ENCODE data around the gene ZNF554.
"Not testable (repeated sequence)": the region's sequence is repeated elsewhere in the genome, so short reads cannot be mapped to it uniquely, and the experiment has no call there.

ZNF554 gene

GRCh38 chr19:2837430-2837829 lies 17.8 kb downstream of the ZNF554 start:
- no peak for DNase-seq

- peak; percentile 96 for DNase-seq
Observed at GRCh38 chr19:2840794-2841791, 21.4 kb downstream of the ZNF554 start, which contains the start of gene ZNF555. Gene ZNF555, plus strand, starts transcription at chr19:2841475. Its CDS starts 98 bp downstream, at chr19:2841573.

DNA sequence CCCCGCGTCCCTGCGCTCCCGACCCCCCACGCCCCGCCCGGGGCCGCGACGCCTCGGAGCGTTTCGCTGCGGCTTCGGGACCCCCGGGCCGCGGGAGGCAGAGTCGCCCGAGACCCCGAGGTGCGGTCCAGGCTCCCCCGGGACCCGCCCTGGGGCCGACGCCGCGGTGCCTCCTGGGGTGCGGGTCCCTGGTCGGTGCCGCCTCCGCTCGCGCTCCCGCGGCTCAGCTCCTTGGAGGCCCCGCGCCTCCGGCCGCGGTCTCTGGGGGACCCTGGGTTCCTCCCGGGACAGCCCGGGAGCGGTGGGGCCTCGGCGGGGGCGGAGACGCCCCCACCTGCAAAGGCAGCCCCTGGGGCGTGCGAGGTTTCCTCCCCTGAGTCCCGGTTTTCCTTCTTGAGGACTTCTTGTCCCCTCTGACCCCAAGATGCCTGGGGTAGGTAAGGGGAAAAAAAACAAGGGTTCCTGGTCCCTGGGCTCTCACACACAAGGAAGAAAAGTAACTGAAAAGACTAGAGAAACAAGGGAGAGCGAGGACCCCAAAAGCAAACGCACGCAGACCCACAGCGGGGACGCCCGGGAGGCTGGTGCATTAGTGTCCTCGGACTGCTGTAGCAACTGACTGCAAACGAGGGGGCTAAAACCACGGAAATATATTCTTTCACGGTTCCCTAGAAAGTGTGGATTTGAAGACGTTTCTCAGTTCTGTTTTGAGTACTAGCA lies 22.3 kb downstream of the ZNF554 start:
- DNase-seq: no peak

- no peak for DNase-seq
Observed at GRCh38 chr19:2845107-2845506, 25.4 kb downstream of the ZNF554 start.

- DNase-seq: no peak
Observed at GRCh38 chr19:2846180-2846894, 26.7 kb downstream of the ZNF554 start.

DNA sequence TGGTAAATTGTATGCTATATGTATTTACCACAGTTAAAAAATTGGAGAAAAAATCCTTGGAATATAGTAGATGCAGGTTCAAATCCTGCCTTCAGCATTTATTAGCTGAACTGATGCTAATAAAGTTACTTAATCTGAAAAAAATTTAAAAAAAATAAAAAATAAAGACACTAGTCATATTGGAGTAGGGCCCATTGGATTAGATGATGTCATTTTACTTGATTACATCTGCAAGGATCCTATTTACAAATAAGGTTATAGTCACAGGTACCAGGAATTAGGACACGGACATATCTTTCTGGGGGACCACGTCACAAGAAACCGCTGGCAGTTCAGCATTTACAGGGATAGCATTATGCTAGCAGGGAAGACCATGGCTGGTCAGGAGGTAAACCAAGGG lies 27.8 kb downstream of the ZNF554 start:
- DNase-seq: no peak

DNA sequence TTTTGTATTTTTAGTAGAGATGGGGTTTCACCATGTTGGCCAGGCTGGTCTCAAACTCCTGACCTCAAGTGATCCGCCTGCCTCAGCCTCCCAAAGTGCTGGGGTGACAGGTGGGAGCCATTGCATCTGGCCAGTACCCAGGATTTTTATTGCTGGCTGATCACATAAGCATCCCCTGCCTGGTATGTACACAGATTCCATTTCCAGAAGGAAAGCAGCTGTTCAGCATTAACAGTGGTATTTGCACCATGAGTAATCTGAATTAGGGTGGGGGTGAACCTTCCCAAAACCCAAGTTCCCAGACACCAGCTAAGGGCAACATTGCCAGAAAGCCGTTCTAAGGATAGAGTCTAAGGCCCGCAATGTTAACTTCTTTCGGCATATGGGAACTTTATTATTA lies 28.9 kb downstream of the ZNF554 start:
- DNase-seq: no peak

DNA sequence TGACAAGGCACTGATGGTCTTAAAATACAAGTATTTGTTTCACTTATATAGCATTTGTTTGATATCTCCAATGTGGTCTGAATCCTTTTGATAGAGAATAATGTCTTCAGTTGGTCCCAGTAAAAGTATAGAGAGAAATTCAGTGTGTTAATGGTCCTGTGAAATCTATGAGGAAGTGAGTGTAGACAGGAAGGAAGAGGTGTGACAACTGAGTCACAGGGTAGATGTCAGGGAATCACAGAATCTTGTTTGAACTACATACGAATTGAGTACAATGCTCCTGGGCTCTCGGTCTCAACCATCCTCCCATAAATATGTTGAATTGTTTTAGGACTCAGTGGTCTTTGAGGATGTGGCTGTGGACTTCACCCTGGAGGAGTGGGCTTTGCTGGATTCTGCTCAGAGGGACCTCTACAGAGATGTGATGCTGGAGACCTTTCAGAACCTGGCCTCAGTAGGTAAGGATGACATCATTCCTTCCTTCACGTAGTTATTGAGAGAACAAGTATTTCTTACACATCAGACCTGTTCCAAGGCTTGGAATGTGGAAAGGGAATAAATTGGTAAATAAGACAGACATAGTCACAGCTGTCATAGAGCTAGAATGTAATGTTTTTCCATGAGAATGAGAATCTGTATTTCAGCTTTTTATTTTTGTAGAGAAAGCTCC lies 30.7 kb downstream of the ZNF554 start:
- no peak for DNase-seq

DNA sequence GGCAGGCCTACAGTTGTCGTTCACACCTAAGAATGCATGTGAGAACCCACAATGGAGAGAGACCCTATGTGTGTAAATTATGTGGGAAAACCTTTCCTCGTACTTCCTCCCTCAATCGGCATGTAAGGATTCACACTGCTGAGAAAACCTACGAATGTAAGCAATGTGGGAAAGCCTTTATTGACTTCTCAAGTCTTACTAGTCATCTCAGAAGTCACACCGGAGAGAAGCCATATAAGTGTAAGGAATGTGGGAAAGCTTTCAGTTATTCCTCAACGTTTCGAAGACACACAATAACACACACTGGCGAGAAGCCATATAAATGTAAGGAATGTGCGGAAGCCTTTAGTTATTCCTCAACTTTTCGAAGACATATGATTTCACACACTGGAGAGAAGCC lies 32.9 kb downstream of the ZNF554 start:
- DNase-seq: no peak

DNA sequence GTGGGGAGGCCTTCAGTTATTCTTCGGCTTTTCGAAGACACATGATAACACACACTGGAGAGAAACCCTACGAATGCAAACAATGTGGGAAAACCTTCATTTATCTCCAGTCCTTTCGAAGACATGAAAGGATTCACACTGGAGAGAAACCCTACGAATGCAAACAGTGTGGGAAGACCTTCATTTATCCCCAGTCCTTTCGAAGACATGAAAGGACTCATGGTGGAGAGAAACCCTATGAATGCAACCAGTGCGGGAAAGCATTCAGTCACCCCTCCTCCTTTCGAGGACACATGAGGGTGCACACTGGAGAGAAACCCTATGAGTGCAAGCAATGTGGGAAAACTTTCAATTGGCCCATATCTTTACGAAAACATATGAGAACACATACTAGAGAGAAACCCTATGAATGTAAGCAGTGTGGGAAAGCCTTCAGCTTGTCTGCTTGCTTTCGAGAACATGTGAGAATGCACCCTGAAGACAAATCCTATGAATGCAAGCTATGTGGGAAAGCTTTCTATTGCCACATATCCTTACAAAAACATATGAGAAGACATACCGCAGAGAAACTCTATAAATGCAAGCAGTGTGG lies 33.4 kb downstream of the ZNF554 start:
- no peak for DNase-seq

GRCh38 chr19:2854849-2855248 lies 35.2 kb downstream of the ZNF554 start:
- DNase-seq: no peak

- no peak for DNase-seq
Observed at GRCh38 chr19:2856457-2857050, 36.9 kb downstream of the ZNF554 start.

- DNase-seq: no peak
Observed at GRCh38 chr19:2858864-2859263, 39.2 kb downstream of the ZNF554 start.

DNA sequence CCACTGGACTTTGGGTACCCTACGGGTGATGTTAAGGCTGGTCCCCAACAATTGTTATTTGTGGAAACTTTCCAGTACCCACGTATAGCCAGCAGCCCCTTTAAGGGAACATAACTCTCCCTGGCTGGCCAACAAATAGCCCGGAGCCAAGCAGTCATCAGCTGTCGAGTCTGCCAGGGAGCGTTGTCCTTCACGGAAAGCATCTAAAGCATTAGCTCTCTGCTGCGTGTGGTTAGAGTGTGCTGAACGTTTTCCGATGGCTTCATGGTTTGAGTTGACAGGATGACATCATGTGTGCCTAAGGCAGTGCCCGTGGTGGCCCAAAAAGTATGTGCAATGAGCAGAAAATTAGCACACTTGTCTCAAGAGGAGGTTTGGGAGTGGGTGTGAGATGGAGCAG lies 44.1 kb downstream of the ZNF554 start:
- DNase-seq: no peak

DNA sequence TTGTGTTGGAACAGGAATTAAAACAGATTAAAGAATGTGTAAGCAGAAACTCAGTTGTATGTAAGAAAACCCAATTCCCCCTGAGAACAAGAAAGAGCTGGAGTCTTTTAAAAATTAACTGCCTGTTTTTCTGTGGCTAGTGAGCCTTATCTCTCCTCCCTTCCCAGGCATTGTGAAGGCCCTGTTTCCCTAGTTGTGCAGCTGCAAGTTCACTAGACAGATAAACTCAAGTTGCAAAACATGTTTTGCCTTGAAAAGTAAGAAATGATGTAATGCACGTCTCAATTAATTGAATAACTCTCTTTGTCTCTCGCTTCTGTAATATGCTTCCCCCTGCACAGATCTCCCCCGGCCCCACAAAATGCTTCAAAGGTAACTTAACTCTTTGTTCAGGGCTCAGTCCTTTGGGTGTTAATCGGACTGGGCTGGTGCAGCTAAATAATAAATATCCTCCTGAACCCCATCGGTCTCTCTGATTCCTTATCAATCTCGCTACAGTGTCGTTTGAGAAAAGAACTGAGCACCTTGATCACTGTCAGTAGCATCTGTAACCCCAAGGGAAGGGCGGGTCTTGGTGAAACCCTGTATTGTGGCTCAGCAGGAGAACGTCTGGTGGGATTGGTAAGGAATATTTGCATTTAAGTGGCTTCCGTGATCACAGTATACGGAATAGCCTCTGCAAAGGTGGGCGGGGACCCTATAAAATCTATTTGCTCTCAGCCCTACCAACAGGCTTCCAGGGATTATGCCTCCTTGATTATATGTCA lies 45.8 kb downstream of the ZNF554 start:
- DNase-seq: peak; percentile 9

- DNase-seq: no peak
Observed at GRCh38 chr19:2866495-2867024, 46.9 kb downstream of the ZNF554 start.

DNA sequence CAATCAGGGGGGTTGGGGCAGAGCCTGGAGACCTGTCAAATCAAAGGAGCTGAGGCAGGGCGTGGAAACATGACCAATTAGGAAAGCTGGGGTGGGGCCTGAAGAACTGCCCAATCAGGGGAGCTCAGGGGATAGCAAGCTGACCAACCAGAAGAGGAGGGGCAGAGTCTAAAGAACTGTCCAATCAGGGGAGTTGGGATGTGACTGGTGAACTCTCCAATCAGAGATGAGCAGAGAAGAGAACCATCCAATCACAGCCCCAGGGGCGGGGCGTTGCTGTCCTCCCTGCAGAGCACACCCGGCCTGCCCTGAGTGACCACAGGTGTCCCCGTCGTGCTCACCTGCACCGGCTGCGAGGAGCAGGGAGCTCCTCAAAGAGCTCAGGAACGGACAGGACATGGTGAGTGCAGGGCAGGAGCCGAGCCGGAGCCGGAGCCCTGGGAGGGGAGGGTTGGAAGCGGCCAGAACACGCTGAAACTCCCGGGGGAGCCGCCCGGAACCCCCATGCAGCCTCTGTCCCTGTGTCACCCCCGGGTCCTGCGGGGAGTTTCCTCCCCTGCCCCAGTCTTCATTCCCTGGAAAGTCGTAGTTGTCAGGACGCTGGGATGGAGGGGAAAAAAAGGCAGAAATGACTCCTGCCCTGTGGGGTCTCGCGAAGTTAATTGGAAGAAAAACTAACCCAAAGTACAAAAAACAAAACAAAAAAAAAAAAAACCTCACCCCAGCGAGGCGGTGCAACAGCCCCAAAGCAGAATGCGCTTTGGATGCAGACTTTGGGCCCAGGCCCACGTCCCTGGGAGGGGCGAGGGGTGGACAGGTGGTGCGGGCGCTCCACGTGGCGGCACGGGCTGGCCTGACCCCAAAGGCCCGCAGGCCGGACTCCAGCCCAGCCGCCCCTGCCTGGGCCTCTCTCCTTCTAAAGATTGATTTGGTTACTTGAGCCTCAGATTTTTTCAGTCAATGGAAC lies 47.6 kb downstream of the ZNF554 start, which contains the start of gene ZNF556:
Gene ZNF556 (plus strand): TSS at position 311 of the 967 bp plus-strand sequence. CDS start 87 bp downstream, at position 398.
- peak; percentile 48 for DNase-seq

- DNase-seq: no peak
Observed at GRCh38 chr19:2869618-2870017, 50.0 kb downstream of the ZNF554 start.

DNA sequence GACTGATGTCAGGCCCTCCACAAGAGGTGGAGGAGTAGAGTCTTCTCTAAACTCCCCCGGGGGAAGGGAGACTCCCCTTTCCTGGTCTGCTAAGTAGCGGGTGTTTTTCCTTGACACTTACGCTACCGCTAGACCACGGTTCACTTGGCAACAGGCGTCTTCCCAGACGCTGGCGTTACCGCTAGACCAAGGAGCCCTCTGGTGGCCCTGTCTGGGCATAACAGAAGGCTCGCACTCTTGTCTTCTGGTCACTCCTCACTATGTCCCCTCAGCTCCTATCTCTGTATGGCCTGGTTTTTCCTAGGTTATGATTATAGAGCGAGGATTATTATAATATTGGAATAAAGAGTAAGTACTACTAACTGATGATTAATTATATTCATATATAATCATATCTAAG lies 52.5 kb downstream of the ZNF554 start:
- DNase-seq: not testable (repeated sequence)

All from kidney glomerular epithelial cell (primary cell).